ENCODE results near the gene KANK4. TPM values are rescaled to one million over a fixed set of nuclear protein-coding genes. Genes with fewer than 3 reads are reported as not detected.

Gene KANK4
- total RNA-seq, 1 experiment from 2014 or later, result 21.5 TPM

DNA sequence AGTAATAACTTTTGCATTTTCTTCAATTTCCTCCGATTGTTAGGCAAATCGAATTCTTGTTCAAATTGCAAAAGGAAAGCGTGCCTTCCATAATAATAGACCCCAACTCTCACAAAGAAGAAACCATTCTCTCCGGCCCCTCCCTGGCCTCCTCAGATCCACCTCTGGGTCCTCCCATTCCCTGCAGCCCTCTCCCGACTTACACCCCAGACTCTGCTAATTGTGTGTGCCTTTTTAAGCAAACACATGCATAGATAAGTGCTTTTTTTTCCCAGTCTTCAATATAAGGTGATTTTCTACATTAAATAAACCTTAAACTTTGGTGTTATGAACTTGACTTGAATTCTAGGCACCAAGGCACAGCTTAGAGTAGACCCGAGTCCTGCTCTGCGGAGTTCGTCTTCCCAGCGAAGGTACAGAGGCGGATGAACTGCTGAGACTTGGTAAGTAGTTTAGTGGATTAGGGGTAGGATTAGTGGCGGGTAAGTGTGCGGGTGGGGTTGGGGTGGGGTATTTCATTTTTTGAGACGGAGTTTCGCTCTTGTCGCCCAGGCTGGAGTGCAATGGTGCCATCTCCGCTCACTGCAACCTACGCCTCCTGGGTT is 123.0 kb downstream of the KANK4 start:
- BruUV-seq (replicated peaks), result no TSS peak
- CTCF ChIA-PET, result no interaction called here

DNA sequence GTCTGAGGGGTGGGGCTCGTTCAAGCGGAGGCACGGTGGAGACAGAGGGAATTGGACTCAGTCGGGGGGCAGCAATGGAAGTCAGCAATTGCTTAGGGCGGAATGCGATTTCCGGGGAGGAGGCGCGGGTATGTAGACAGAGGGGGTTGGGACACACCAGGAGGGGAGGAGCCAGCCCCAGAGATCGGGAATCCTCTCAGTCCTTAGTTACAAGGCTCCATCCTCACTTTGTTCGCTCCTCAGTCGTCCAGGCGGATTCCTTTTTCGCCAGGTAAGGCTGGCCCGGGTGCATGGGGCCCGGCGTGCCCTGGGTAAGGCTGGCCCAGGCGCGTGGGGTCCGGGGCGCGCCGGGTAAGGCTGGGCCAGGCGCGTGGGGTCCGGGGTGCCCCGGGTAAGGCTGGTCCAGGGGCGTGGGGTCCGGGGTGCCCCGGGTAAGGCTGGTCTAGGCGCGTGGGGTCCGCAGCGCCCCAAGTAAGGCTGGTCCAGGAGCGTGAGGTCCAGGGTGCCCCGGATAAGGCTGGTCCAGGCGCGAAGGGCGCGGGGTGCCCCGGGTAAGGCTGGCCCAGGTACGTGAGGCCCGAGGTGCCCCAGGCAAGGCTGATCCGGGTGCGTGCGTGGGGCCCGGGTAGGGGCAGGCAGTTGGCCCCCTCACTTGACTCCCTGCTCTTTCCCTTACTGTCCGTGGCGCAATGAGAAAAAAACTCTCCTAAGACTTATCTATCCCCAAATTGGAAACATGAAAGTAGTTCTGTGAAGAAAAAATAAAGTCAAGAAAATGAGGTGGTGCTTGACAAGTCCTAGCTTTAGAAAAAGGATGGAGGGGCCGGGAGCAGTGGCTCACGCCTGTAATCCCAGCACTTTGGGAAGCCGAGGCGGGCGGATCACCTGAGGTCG is 124.3 kb downstream of the KANK4 start, which contains the start of gene L1TD1:
Gene L1TD1, plus strand, starts transcription at position 199 of the 894 bp plus-strand sequence. CDS start 11,780 bp downstream, outside the sequence.
- Mint-ChIP-seq H3K27ac (ENCODE audit: unreplicated experiment) (peak within 1 kb of the TSS; percentile 18), H3K27me3 (ENCODE audit: insufficient read depth, unreplicated experiment) (no peaks in the 10 kb centered on the region), H3K4me3 (ENCODE audit: unreplicated experiment) (peak within 1 kb of the TSS; percentile 38), H3K36me3 (ENCODE audit: insufficient read depth, unreplicated experiment) (no peaks in the 10 kb centered on the region), H3K4me1 (ENCODE audit: low read depth, unreplicated experiment) (no peaks in the 10 kb centered on the region), H3K9me3 (ENCODE audit: unreplicated experiment) (no peaks in the 10 kb centered on the region)
- no peak for TF ChIP-seq CTCF (IDR thresholded peaks at IDR 0.05; ENCODE audit: insufficient read depth in 1 of 2, low read depth in 1 of 2, low read length in 1 of 2, severe bottlenecking in 1 of 2, unreplicated experiment in 1 of 2)
- intact Hi-C loops (cut with micrococcal nuclease; ENCODE audit: unreplicated experiment), result no loop called here
- ChIA-PET POLR2A (no interaction called here), CTCF (no interaction called here)
- no peaks in the 10 kb centered on the region for H3K4me1 ChIP-seq
- peak within 1 kb of the TSS; percentile 10; the same call in 1 of the 2 replicates for H3K4me3 ChIP-seq (ENCODE audit: low read depth, low read length)
- no peaks in the 10 kb centered on the region for H3K27me3 ChIP-seq (replicated peaks; ENCODE audit: control insufficient read depth, insufficient read depth, low read length)
- peak in 1 of 2 experiments; percentile 46 for DNase-seq
- no peaks in the 10 kb centered on the region for H3K9me3 ChIP-seq
- BruUV-seq (replicated peaks), result no TSS peak
- no peaks in the 10 kb centered on the region for H3K36me3 ChIP-seq (ENCODE audit: control insufficient read depth, insufficient read depth, low read length)

More for the DNA sequence above, 123.0 kb downstream of the KANK4 start:
- H3K27me3 Mint-ChIP-seq (ENCODE audit: insufficient read depth, unreplicated experiment), result no peaks in the 10 kb centered on the region
- H3K36me3 Mint-ChIP-seq (ENCODE audit: insufficient read depth, unreplicated experiment), result no peaks in the 10 kb centered on the region
- TF ChIP-seq CTCF (IDR thresholded peaks at IDR 0.05; ENCODE audit: insufficient read depth in 1 of 2, low read depth in 1 of 2, low read length in 1 of 2, severe bottlenecking in 1 of 2, unreplicated experiment in 1 of 2), result no peak
- POLR2A ChIA-PET, result no interaction called here
- H3K36me3 ChIP-seq (ENCODE audit: control insufficient read depth, insufficient read depth, low read length), result no peaks in the 10 kb centered on the region
- intact Hi-C loops (cut with micrococcal nuclease; ENCODE audit: unreplicated experiment), result no loop called here
- no peaks in the 10 kb centered on the region for H3K9me3 ChIP-seq
- no peaks in the 10 kb centered on the region for H3K4me1 ChIP-seq
- H3K27me3 ChIP-seq (replicated peaks; ENCODE audit: control insufficient read depth, insufficient read depth, low read length), result no peaks in the 10 kb centered on the region
- DNase-seq, result no peak
- no peaks in the 10 kb centered on the region for H3K4me1 Mint-ChIP-seq (ENCODE audit: low read depth, unreplicated experiment)
- no peak overlapping the region for H3K4me3 ChIP-seq (ENCODE audit: low read depth, low read length)
- H3K27ac Mint-ChIP-seq (ENCODE audit: unreplicated experiment), result no peak overlapping the region
- no peak overlapping the region for H3K4me3 Mint-ChIP-seq (ENCODE audit: unreplicated experiment)
- H3K9me3 Mint-ChIP-seq (ENCODE audit: unreplicated experiment), result no peaks in the 10 kb centered on the region

DNA sequence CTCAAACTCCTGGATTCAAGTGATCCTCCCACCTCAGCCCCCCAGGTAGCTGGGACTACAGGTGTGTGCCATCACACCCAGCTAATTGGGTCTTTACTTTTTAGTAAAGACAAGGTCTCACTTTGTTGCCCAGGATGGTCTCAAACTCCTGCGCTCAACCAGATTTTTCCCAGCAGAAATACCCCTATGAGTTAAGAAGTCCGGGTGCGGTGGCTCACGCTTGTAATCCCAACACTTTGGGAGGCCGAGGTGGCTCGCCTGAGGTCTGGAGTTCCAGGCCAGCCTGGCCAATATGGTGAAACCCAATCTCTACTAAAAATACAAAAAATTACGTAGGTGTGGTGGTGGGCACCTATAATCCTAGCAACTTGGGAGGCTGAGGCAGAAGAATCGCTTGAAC is 131.1 kb downstream of the KANK4 start:
- BruUV-seq (replicated peaks), result no TSS peak
- no peak overlapping the region for H3K4me3 ChIP-seq (ENCODE audit: low read depth, low read length)
- intact Hi-C loops (cut with micrococcal nuclease; ENCODE audit: unreplicated experiment), result no loop called here
- H3K4me1 ChIP-seq, result no peaks in the 10 kb centered on the region
- Mint-ChIP-seq H3K9me3 (ENCODE audit: unreplicated experiment) (no peaks in the 10 kb centered on the region), H3K36me3 (ENCODE audit: insufficient read depth, unreplicated experiment) (no peaks in the 10 kb centered on the region), H3K4me1 (ENCODE audit: low read depth, unreplicated experiment) (no peaks in the 10 kb centered on the region), H3K27me3 (ENCODE audit: insufficient read depth, unreplicated experiment) (no peaks in the 10 kb centered on the region), H3K27ac (ENCODE audit: unreplicated experiment) (no peak overlapping the region), H3K4me3 (ENCODE audit: unreplicated experiment) (no peak overlapping the region)
- H3K36me3 ChIP-seq (ENCODE audit: control insufficient read depth, insufficient read depth, low read length), result no peaks in the 10 kb centered on the region
- CTCF ChIA-PET, result no interaction called here
- no peak for DNase-seq
- POLR2A ChIA-PET, result no interaction called here
- TF ChIP-seq CTCF (IDR thresholded peaks at IDR 0.05; ENCODE audit: insufficient read depth in 1 of 2, low read depth in 1 of 2, low read length in 1 of 2, severe bottlenecking in 1 of 2, unreplicated experiment in 1 of 2), result no peak
- no peaks in the 10 kb centered on the region for H3K27me3 ChIP-seq (replicated peaks; ENCODE audit: control insufficient read depth, insufficient read depth, low read length)
- H3K9me3 ChIP-seq, result no peaks in the 10 kb centered on the region
